Measurements from ENCODE around the gene CYGB. TPM values are rescaled to one million over a fixed set of nuclear protein-coding genes. Genes with fewer than 3 reads are reported as not detected.

Gene CYGB
- total and polyA plus RNA-seq, 9 of the 15 experiments (the other 6 are each of a cell fraction or from before 2014, with no cell fraction given) = 0.08 to 0.95 (median 0.18) TPM; not detected in 5

GRCh38 chr17:76528156-76528527 is 9.4 kb downstream of the CYGB start:
- H3K79me2 ChIP-seq (ENCODE audit: control insufficient read depth, insufficient read depth, low read length) = no peaks in the 10 kb centered on the region
- intact Hi-C loops (cut with micrococcal nuclease) = loop anchor here (1.0 kb wide), 1 partner anchor 19 kb away; no protein-coding TSS in a partner anchor
- in situ Hi-C loops (cut with MboI) = no loop called here
- peaks cover 33 to 54% of the 10 kb centered on the region in 2 experiments for H3K4me1 ChIP-seq (replicated peaks in 1 of 2; ENCODE audit: control insufficient read depth in 2 of 2, insufficient read depth in 2 of 2, low read length in 2 of 2)
- H3K4me3 ChIP-seq = no peak overlapping the region
- DNase-seq (ENCODE audit: extremely low read depth in 1 of 4, low spot score in 3 of 4) (no peak), FAIRE-seq (no peak), ATAC-seq (no peak)
- H2AFZ ChIP-seq (ENCODE audit: low read depth, low read length) = peak overlapping the region; percentile 97
- H3K27ac ChIP-seq (ENCODE audit: extremely low read depth, low read depth, low read length) = peak overlapping the region; percentile 89
- H3K9me1 ChIP-seq (ENCODE audit: control insufficient read depth, insufficient read depth, low read length) = no peaks in the 10 kb centered on the region
- no peak for TF ChIP-seq ZNF133 (CRISPR knock-in tag; IDR thresholded peaks at IDR 0.05)
- H3K9ac ChIP-seq (ENCODE audit: insufficient read depth in 1 of 2, low read depth in 2 of 2, low read length in 2 of 2) = peak overlapping the region; percentile 81 to 92
- peak overlapping the region; percentile 71; the same call in 1 of the 2 replicates for H3K4me2 ChIP-seq (ENCODE audit: insufficient read depth, low read length)
- BruUV-seq (replicated peaks) = no TSS peak
- H3K27me3 ChIP-seq (ENCODE audit: control insufficient read depth in 2 of 2, insufficient read depth in 2 of 2, low read length in 2 of 2) = no peaks in the 10 kb centered on the region
- CTCF ChIA-PET (ENCODE audit: low intra/inter-chr PET ratio) = no interaction called here
- H3K36me3 ChIP-seq (ENCODE audit: control insufficient read depth, insufficient read depth, low read length) = no peaks in the 10 kb centered on the region; the same call in 2 of the 3 replicates
- H4K20me1 ChIP-seq (replicated peaks; ENCODE audit: control insufficient read depth, insufficient read depth, low read length) = no peaks in the 10 kb centered on the region
- POLR2A ChIA-PET = interaction anchor here (0.6 to 2.4 kb wide), 7 partner anchors 12 to 180 kb away, joined by 3 to 18 read pairs (median 3); partner anchors contain the start of gene PRCD
- no peaks in the 10 kb centered on the region for H3K9me3 ChIP-seq (replicated peaks; ENCODE audit: control insufficient read depth, insufficient read depth, low read depth, low read length)
- 95% methylated on average over 15 of the region's 15 CpGs for WGBS (ENCODE audit: insufficient coverage, low coverage, missing lambda C conversion rate)

DNA sequence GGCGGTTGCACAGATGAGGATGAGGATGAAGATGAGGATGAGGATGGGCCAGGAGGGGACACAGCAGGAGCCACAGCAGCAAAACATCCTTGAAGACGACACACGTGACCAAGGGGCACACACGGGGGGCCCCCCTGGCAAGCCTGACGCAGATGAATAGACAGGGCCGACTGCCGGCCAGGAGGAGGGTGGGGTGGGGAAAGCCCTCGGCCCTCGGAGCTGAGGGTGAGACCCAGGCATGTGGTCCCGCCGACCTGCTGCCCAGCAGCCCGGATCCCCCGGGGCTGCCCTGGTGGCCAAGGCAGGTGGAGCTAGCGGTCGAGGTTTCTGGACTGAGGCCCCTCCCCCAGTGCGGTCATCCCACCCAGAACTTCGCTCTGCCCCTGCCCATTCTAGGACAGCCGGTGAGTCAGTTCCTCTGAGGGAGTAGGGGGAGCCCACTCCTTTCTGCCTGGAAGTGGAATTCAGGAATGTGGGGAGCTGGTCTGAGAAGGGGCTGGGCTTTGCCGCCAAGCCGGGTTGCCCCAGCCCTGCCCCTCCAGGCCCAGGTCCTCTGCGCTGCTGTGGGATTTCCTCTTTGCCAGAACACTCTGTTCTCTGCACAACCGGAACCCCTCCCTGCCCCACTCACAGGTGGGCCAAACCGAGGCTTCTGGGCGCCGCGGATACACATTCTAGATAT is 9.9 kb downstream of the CYGB start:
- CTCF ChIA-PET (ENCODE audit: low intra/inter-chr PET ratio) = no interaction called here
- BruUV-seq (replicated peaks) = no TSS peak

More for the DNA sequence above, 9.9 kb downstream of the CYGB start:
- POLR2A ChIA-PET = interaction anchor here (1.5 to 2.4 kb wide), 3 partner anchors 13 to 30 kb away, joined by 3 to 18 read pairs (median 8); partner anchors contain the start of gene PRCD
- no peaks in the 10 kb centered on the region for H3K9me1 ChIP-seq (ENCODE audit: control insufficient read depth, insufficient read depth, low read length)
- H3K27me3 ChIP-seq (ENCODE audit: control insufficient read depth in 2 of 2, insufficient read depth in 2 of 2, low read length in 2 of 2) = no peaks in the 10 kb centered on the region
- in situ Hi-C loops (cut with MboI) (no loop called here), intact Hi-C loops (cut with micrococcal nuclease) (loop anchor here (1.0 kb wide), 1 partner anchor 20 kb away; no protein-coding TSS in a partner anchor)
- H3K36me3 ChIP-seq (ENCODE audit: control insufficient read depth, insufficient read depth, low read length) = no peaks in the 10 kb centered on the region; the same call in 2 of the 3 replicates
- FAIRE-seq (no peak), DNase-seq (ENCODE audit: extremely low read depth in 1 of 4, low spot score in 3 of 4) (peak in 2 of 4 experiments; percentile 33 to 44), ATAC-seq (no peak)
- H3K4me2 ChIP-seq (ENCODE audit: insufficient read depth, low read length) = no peak overlapping the region
- no peaks in the 10 kb centered on the region for H4K20me1 ChIP-seq (replicated peaks; ENCODE audit: control insufficient read depth, insufficient read depth, low read length)
- H3K79me2 ChIP-seq (ENCODE audit: control insufficient read depth, insufficient read depth, low read length) = no peaks in the 10 kb centered on the region
- TF ChIP-seq KDM1A (IDR thresholded peaks at IDR 0.05) = 0 out of 4 replicates have a peak, but pooled peaks of 1 of the 2 experiments have one; percentile 12
- TF ChIP-seq ZBTB33 (CRISPR knock-in tag; IDR thresholded peaks at IDR 0.05) = peak; percentile 68
- TF ChIP-seq POU5F1 (IDR thresholded peaks at IDR 0.05; ENCODE audit: borderline replicate concordance, low read depth, low read length, partially characterized antibody) = no peak
- peak; percentile 11 for TF ChIP-seq PRDM10 (IDR thresholded peaks at IDR 0.05; ENCODE audit: partially characterized antibody)
- H3K4me1 ChIP-seq (replicated peaks in 1 of 2; ENCODE audit: control insufficient read depth in 2 of 2, insufficient read depth in 2 of 2, low read length in 2 of 2) = peaks cover 33 to 59% of the 10 kb centered on the region in 2 experiments
- 82% methylated on average over 24 of the region's 26 CpGs for WGBS (ENCODE audit: insufficient coverage, low coverage, missing lambda C conversion rate)
- no peak overlapping the region for H3K27ac ChIP-seq (ENCODE audit: extremely low read depth, low read depth, low read length)
- H3K4me3 ChIP-seq = no peak overlapping the region
- peak overlapping the region in 1 of 2 experiments; percentile 62; a peak in 1 of 4 replicates for H3K9ac ChIP-seq (ENCODE audit: insufficient read depth in 1 of 2, low read depth in 2 of 2, low read length in 2 of 2)
- no peaks in the 10 kb centered on the region for H3K9me3 ChIP-seq (replicated peaks; ENCODE audit: control insufficient read depth, insufficient read depth, low read depth, low read length)
- peak overlapping the region; percentile 27; the same call in 1 of the 2 replicates for H2AFZ ChIP-seq (ENCODE audit: low read depth, low read length)

Data from K562 (cell line).